GM18498 (cell line): Measurements from ENCODE around the gene GGT5.
"Not testable (repeated sequence)": the region's sequence is repeated elsewhere in the genome, so short reads cannot be mapped to it uniquely, and the experiment has no call there.

Experiments
- ATAC-seq: cut with Tn5 transposase; IDR thresholded peaks from one replicate; pipeline ENCODE4 v1.9.1; 2021; ENCODE audit warnings: mild to moderate bottlenecking, moderate library complexity; ENCODE audit not compliant: unreplicated experiment

Gene GGT5

DNA sequence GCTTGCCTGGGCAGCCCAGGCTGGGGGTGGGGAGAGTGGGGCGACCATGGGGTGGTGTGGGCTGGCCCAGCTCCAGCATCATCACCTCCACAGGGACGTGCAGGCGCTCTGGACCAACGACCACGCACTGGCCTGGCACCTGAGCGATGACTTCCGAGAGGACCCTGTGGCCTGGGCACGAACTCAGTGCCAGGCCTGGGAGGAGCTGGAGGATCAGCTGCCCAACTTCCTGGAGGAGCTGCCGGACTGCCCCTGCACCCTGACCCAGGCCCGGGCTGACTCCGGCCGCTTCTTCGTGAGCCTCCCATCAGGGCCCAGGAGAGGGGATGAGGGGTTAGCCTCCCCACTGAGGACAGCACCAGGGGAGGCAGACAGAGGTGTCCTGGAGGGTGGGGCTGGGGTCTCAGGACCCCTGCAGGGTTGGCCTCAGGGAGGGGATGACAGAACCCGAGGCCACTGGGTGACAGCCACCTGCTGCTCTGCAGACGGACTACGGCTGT, 59.8 kb downstream of the GGT5 start:
- ATAC-seq = no peak

DNA sequence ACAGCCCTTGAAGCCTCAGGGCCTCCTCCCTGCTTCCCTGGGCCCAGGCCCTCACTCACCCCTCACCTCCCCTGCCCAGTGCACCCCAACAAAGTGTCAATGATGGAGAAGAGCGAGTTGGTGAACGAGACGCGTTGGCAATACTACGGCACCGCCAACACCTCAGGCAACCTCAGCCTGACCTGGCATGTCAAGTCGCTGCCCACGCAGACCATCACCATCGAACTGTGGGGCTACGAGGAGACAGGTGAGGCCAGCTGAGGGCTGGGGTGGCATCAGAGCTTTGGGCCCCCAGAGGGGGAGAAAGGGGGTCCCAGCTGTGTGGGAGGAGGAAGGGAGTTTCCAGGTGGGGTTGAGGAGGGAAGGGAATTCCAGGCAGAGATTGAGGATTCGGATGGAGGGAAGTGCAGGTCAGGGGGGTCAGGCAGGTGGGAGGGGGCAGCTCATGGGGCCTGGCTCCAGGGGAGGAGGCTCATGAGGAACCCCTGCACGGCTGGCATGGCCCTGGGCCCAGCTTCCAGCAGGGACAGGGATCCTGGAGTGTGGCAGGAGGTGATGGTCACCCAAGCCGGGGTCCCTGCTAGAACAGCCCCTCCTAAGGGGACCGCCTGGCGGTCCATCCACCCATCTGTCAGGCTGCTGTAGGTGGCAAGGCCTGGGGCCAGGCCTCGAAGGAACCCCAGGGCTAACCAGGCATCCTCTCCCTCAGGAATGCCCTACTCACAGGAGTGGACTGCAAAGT, 60.7 kb downstream of the GGT5 start:
- no peak for ATAC-seq

DNA sequence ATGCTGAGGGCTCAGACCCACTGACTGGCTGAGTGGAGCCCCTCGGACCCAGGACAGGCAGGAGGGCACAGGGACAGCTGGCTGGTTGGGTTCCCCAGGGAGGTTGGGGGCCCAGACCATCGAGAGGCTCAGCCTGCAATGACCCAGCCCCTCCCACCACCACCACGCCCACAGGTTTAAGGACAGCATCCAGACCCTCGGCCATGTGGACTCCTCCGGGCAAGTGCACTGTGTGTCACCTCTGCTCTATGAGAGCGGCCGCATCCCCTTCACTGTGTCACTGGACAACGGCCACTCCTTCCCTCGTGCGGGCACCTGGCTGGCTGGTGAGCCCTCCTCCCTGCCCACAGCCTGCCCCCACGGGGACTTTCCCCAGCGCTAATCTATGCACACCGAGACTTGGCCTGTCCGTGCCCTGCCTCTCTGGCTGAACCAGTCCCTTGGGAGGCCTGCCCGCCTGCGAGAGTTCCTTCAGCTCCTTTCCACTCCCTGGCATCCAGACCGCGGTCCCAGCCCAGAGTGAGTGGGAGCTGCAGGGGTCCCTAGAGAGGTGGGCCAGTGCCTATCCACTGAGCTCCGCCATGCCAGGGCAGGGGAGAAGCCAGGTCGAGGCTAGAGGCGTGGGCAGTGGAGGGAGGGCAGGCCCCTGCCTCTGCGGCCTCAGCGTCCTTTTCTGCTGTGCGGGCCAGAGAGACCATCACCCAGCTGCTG, 61.4 kb downstream of the GGT5 start:
- ATAC-seq = no peak

DNA sequence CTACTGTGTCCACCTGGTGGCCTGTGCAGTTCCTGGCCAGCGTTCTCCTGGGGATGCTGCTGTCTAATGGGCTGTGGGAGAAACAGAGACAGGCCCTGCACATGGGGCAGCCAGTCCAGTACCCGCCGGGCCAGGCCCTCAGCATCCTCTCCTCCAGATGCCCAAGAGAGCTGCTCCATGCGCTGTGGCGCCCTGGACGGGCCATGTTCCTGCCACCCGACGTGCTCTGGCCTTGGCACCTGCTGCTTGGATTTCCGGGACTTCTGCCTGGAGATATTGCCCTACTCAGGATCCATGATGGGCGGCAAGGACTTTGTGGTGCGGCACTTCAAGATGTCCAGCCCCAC, 62.0 kb downstream of the GGT5 start:
- not testable (repeated sequence) for ATAC-seq

DNA sequence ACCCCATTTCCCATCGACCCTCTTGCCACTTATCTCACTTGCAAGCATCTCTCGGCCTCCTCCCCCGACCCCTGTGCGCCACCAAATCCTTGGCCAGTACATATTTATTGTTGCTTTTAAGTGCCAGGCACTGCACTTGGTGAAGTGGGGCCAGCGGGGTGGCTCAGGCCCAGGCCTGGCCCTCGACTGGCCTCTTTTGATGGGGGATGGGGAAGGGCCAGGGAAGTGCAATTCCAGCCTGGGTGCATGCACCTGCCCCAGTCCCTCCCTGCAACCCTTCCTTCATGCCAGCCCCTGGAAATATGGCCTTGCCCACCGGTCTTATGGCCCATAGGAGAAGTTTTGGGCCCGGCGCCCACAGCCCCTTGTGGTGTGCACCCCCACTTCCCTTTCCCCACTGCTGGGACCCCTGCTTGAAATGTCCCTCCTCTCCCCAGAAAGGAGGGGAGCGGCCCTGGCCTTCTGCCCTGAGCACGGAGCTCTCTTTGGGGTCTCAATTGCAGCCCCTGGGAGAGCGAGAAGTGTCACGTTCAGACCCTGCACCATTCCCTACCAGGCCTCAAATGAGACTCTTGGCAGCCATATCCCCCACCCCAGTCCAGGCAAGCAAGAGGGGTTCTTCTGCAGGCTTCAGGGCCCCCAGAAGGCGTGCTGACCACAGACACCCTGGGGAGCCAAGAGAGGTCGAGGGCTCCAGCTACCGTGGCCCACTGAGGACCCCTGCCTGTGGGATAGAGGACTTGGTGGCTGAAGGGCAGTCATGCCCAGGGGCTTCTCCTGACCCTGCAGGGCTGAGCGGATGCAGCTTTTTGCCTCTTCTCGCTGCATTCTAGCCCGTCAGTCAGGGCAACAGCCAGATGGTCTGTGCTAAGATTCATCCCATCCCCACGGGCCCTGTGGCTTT, 62.6 kb downstream of the GGT5 start:
- no peak for ATAC-seq

DNA sequence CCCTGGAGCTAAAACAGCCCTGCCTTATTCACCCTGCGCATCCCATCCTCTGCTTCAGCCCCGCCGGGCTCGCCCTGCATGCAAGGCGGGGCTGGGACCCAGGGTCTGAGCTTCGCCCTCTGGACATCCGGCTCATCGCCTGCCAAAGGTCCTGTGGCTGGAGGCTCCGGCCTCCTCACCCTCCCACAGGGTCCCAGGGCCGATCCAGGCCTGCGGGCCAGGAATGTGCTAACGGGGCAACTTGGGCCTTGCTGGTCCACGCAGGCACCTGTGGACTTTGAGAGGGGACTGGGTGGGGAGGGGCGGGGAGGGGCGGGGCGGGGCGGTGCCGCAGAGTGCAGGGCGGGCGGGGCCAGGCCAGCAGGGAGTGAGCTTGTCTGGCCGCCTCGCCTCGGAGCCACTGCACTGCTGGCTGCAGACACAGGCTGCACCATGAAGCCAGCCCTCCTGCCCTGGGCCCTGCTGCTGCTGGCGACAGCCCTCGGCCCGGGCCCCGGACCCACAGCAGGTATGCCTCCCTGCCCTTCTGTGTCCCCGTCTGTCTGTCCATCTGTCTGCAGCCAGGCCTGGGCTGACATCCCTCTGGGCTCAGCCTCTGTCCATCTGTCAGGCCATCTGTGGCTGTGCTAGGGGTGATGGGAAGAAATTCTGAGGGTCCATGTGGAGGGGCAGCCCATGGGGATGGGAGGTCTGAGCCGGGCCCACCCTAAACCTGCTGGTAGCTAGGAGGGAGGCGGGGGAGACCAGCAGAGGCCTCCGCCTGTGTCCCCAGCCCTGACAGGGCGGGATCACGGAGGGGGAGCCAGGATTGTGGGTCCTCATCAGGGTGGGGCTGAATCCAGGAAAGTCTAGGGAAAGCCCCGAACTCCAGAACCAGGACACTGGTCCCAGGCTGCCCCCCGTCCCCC, 63.5 kb downstream of the GGT5 start, which contains the start of gene SUSD2:
TSS of gene SUSD2 (plus strand) at position 400 of the 908 bp plus-strand sequence. CDS start at position 433, 33 bp downstream.
- ATAC-seq = no peak

DNA sequence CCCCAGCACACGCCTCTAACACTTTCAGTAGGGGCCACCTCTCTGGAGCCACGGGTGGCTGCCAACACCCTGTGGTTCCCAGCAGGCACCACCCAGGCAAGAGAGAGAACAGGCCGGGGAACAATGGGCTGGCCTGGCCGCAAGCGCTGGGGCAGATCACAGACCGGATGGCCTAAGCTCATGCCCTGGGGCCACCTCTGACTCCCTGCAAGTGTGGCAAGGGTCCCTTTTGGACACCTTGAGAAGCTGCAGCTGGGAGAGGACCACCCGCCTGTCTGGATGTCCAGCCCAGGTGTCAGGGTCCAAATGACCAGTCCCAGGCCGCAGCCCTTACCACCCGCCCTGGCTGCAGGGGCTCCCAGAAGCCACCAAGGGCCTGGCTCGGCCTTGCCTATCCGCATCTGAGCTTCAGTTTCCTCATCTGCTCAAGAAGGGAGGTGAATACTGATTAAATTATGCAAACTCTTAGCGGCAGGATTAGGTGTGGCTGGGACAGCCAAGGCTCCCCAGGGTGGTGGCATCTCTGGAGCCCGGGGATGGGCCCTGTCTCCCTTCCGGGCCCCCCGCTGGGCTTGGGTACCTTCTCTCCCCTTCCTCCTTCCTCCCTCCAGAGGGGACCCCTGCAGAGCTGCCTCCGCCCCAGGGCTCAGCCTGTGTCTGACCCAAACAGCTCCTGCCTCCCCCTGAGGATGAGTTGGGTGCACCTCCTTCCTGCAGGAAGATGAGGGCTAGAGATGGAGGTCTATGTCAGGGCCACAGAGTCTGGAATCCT, 64.4 kb downstream of the GGT5 start:
- no peak for ATAC-seq

DNA sequence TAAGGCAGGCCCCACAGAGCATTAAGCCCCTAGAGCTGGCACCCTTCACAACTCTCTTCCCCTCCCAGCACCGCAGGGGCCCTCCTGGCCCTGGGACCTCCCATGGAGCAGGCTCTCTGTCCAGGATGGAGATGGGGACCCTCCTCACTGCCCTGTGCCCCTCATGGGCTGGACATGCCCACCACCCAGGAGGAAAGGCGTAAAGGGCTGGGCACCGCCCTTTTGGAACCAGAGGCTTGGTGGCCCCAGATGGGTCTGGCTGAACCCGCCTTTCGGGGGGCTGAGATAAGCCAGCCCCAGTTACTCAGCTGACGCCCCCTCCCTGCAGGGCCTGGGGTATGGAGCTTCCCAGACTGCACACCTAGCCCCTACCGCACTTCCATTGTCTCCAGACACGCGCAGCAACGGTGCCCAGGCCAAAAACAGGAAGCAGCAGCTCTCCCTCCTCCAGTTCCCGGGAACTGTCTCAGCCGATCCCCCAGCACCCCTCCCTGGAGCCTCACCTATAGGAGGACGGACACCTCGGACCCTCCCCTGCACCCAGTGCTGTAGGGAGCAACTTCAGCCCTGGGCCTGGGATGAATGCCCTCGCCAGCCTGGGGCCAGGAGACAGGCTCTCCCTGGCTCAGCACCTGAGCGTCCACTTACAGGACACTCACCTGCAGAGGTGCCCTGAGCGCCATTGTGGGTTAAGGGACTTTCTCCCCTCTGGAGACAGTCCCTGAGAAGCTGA, 65.2 kb downstream of the GGT5 start:
- no peak for ATAC-seq

DNA sequence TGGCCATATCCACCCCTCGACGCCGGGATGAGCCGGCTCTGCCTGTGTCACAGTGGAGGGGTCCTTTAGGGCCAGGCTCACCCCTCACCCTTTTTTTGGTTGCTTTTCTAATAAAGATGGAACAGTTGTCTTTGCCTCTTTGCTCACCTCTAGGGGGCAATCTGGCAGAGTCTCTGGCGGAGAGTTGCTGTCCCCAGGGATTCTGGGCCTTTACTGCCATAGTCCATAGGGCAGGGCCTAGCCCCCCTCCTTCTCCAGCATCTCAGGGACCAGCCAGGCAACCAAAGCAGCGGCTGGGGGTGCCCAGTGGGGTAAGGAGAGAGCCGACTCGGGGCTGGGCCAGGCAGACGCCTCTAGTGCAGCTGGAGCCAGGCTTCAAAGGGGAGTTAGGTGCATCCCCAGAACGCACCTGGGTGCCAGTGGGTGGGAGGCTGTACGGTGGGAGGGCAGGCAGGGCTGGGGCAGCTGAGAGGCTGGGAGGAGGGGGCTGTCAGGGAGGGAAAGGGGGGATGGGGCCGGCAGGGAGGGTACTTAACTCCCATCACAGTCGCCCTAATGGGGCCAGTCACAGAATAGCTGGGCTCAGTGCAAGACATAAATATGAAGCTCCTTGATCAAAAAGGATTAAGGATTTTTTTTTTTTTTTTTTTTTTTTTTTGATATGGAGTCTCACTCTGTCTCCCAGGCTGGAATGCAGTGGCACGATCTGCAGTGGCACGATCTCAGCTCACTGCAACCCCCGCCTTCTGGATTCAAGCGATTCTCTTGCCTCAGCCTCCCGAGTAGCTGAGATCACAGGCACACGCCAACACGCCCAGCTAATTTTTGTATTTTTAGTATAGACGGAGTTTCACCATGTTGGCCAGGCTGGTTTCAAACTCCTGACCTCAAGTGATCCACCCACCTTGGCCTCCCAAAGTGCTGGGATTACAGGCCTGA, 66.1 kb downstream of the GGT5 start:
- ATAC-seq = no peak

DNA sequence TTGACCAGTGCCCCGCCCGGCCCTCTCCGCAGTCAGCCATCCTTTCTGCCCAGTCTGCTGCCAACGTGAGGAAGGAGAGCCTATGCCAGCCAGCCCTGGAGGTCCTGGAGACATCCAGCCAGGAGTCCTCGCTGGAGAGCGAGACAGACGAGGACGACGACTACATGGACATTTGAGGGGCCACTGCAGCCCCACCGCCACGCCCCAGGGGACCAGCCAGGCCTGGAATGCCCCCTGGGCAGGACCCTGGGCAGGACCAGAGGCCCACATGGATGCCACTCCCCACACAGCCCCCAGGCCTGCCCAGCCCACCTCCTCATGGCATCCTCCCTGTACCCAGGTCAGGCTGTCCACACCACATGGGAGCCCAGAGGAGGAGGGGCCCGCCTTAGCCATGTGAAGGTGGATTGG, 66.9 kb downstream of the GGT5 start:
- ATAC-seq = no peak

DNA sequence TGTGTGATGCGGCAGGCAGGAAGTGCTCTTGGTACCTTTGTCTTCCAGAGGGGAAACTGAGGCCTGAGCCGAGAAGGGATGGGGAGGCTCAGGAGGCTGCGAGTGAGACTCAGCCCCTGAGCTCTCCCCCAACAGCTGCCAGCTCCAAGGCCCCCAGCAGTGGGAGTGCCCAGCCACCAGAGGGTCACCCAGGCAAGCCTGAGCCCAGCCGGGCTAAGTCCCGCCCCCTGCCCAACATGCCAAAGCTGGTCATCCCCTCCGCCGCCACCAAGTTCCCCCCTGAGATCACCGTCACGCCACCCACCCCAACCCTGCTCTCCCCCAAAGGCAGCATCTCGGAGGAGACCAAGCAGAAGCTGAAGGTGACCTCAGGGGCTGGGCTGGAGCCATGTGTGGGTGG, 67.4 kb downstream of the GGT5 start:
- no peak for ATAC-seq

DNA sequence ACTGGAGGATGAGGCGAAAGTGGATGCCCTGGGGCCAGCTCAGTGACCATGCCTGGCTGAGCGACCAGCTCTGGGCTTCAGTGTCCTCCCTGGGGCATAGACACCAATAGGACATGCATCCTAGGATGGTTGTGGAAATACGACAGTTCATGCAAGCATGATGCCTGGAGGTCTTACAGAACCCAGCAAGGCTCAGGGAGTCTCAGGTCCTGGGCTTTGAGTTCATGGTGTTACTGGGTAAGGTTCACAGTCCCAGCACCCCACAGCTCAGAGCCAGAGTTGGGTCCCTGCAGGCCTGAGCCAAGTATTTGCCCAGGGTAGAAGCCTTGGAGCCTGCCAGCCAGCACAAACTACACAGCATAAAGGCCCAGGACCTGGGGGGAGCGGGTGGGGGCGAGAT, 67.8 kb downstream of the GGT5 start:
- ATAC-seq = no peak

DNA sequence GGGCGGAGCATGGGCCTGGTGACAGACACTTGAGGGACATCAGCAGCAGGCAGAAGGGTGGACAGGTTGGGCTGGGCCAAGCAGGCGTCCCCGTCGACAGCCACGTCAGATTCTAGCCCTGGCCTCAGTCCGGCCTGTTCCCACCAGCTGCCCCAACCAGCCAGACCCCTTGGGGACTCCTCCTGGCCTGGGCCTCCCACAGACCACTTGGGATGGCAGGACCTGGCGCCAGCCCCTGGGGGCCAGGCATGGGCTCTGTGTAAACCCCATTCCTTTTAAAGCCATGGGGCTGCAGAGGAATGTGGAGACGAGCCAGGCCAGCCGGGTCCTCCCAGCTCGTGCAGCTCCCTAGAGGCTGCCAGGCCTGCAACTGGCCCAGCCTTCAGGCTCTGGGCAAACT, 68.3 kb downstream of the GGT5 start:
- no peak for ATAC-seq

DNA sequence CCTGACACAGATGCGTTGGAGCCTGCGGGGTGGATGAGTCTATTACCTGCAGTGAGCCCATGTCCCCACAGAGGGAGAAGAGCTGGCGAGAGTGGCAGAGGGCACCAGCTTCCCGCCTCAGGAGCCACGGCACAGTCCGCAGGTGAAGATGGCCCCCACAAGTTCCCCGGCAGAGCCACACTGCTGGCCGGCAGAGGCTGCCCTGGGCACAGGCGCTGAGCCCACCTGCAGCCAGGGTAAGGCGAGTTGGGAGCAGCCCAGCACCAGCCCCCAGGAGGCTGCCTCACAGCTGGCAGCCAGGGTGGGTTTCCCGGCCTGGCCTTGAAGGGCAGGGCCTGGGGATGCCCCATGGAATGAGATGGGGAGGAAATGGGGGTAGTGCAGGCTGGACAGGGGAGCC, 68.8 kb downstream of the GGT5 start:
- no peak for ATAC-seq

DNA sequence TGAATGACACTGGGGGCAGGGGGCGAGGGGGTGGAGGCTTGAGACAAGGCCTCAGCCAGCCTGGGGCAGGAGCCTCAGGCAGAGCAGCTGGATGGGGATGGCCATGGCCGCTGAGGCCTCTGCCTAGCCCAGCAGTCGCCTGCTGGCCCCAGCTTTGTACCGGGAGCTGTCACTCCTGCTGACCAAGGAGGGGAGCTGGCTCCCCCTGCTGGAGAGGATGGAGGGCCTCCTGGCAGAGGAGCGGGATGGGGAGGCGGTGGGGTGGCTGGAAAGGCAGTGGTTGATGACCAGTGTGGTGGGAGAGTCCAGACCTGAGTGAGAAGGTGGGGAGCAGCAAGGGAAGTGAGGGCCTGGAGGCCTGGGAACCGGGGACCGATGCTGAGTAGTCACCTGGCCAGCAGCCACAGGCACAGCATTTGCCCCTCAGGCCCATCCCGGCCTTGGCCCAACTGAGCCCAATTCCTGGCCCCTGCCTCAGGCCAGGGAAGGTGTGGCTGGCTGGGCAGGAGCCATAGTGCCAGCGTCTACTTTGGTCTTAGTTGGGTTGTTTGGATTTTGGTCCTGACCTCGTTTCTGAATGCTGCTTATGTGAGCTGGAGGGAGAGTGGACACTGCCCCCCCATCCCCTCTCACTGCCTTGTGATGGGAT, 69.6 kb downstream of the GGT5 start:
- no peak for ATAC-seq

DNA sequence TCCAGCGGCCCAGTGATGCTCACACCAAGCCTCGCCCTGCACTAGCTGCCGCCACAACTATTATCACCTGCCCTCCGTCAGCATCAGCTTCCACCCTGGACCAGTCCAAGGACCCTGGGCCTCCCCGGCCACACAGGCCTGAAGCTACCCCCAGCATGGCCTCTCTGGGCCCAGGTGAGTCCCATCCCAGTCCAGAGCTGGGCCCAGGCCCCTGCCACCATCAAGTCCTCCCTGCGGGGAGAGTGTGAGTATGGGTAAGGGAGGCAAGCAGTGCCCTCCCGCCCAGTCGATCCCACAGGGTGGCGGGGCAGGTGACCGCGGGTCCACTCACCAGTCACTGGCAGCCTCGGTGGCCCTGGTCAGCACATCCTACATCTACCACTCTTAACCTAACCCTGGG, 73.1 kb downstream of the GGT5 start:
- no peak for ATAC-seq

DNA sequence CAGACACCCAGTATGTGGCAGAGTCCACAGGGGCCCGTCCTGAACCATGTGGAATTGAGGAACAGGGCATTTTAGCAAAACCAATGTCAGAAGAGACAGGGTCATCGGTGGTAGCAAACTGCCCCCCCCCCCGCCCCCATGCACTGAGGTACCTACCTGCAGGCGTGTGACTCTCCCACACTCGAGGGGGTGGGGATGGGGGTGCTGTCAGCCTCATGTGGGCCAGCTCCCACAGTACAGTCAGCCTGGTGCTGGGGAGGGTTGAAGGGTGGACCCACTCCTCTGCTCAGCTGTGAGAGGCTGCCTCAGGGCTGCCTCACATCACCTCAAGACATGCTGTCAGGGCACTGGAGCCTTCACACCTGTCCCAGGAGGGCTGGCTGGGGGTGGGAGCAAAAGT, 74.2 kb downstream of the GGT5 start:
- no peak for ATAC-seq
